PC-9 (cell line): ENCODE measurements around the gene TENM4.

Experiments
- CTCF ChIP-seq: fragments of 200-600 bp; sonication (generic); conservative IDR thresholded peaks from 2 replicates; pipeline ENCODE4 v1.6.1; 2017; ENCODE audit warnings: mixed run types, antibody characterized with exemption, mild to moderate bottlenecking, moderate library complexity
- EZH2 ChIP-seq: fragments of 200-600 bp; sonication (generic); IDR thresholded peaks from 2 replicates; pipeline ENCODE4 v1.8.0; 2017; ENCODE audit warnings: antibody characterized with exemption, low read depth

GRCh38 chr11:79427126-79427525 is 13.7 kb downstream of the TENM4 start:
- TF ChIP-seq CTCF: no peak
- TF ChIP-seq EZH2: no peak
